ENCODE results near the gene FAM185A.
A peak's percentile ranks its signal among the peaks of the same experiment; 100 is the strongest.

FAM185A gene

GRCh38 chr7:102806613-102807012 is 57.8 kb downstream of the FAM185A start:
- no peak for DNase-seq (ENCODE audit: low read depth in 1 of 2, low spot score in 1 of 2)
- Histone ChIP-seq H3K27ac (replicated peaks) (no peak overlapping the region), H3K4me3 (replicated peaks; ENCODE audit: insufficient read depth, low read length) (no peak overlapping the region), H3K27me3 (ENCODE audit: insufficient read depth, poor library complexity, severe bottlenecking) (no peaks in the 10 kb centered on the region)
- no peak for TF ChIP-seq SPI1 (IDR thresholded peaks at IDR 0.05; ENCODE audit: borderline replicate concordance, low read depth)
- TF ChIP-seq GABPA (IDR thresholded peaks at IDR 0.05; ENCODE audit: low read depth): no peak
- TF ChIP-seq CTCF (IDR thresholded peaks at IDR 0.05; ENCODE audit: insufficient read depth, low read length): no peak
- TF ChIP-seq REST (IDR thresholded peaks at IDR 0.05; ENCODE audit: insufficient replicate concordance, low read depth): no peak
- no peak for TF ChIP-seq POLR2AphosphoS5 (IDR thresholded peaks at IDR 0.05; ENCODE audit: low read depth)

- DNase-seq (ENCODE audit: low read depth in 1 of 2, low spot score in 1 of 2): no peak
- Histone ChIP-seq H3K4me3 (replicated peaks; ENCODE audit: insufficient read depth, low read length) (no peak overlapping the region), H3K27ac (replicated peaks) (no peak overlapping the region), H3K27me3 (ENCODE audit: insufficient read depth, poor library complexity, severe bottlenecking) (no peaks in the 10 kb centered on the region)
- TF ChIP-seq CTCF (IDR thresholded peaks at IDR 0.05; ENCODE audit: insufficient read depth, low read length) (no peak), GABPA (IDR thresholded peaks at IDR 0.05; ENCODE audit: low read depth) (no peak), SPI1 (IDR thresholded peaks at IDR 0.05; ENCODE audit: borderline replicate concordance, low read depth) (no peak), REST (IDR thresholded peaks at IDR 0.05; ENCODE audit: insufficient replicate concordance, low read depth) (no peak)
Measured at GRCh38 chr7:102810916-102811315, 62.1 kb downstream of the FAM185A start.

GRCh38 chr7:102811942-102812678 is 63.3 kb downstream of the FAM185A start:
- Histone ChIP-seq H3K4me3 (replicated peaks; ENCODE audit: insufficient read depth, low read length) (no peak overlapping the region), H3K27ac (replicated peaks) (no peak overlapping the region), H3K27me3 (ENCODE audit: insufficient read depth, poor library complexity, severe bottlenecking) (no peaks in the 10 kb centered on the region)
- peak in 1 of 2 experiments; percentile 7 for DNase-seq (ENCODE audit: low read depth in 1 of 2, low spot score in 1 of 2)
- TF ChIP-seq SPI1 (IDR thresholded peaks at IDR 0.05; ENCODE audit: borderline replicate concordance, low read depth) (no peak), POLR2AphosphoS5 (IDR thresholded peaks at IDR 0.05; ENCODE audit: low read depth) (no peak)

GRCh38 chr7:102813191-102814024 is 64.6 kb downstream of the FAM185A start:
- no peak for TF ChIP-seq CTCF (IDR thresholded peaks at IDR 0.05; ENCODE audit: insufficient read depth, low read length)
- no peak for TF ChIP-seq GABPA (IDR thresholded peaks at IDR 0.05; ENCODE audit: low read depth)
- Histone ChIP-seq H3K4me3 (replicated peaks; ENCODE audit: insufficient read depth, low read length) (no peak overlapping the region), H3K27ac (replicated peaks) (no peak overlapping the region), H3K27me3 (ENCODE audit: insufficient read depth, poor library complexity, severe bottlenecking) (no peaks in the 10 kb centered on the region)
- no peak for DNase-seq (ENCODE audit: low read depth in 1 of 2, low spot score in 1 of 2)
